ENCODE data around the gene C13orf42. TPM values are rescaled to one million over a fixed set of nuclear protein-coding genes. Genes with fewer than 3 reads are reported as not detected.

The C13orf42 gene
- total RNA-seq, 1 donor from 2014 or later, result not detected

DNA sequence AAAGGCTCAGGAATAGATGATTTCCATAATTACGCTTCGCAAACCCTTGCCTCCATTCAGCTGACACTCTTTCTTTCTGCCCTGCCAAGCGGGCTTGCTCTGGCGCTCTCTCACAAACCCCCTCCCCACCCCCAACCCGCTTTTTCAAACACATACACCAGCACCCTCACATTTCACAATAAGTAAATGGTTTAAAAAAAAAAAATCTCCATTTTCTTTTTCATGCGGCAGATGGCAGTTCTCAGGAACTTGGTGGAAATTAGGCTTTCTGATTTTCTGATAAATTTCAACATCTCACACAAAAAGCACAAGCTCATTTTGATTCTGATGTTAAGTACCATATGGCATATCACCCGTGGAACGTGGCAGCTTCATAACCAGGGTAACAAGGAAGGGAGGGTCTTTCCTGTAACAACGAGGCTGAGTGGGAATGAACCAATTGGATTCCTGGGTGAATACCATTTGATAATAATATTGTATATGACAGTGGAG lies 43.8 kb downstream of the C13orf42 start:
- DNase-seq (ENCODE audit: low read depth, low spot score), result no peak

DNA sequence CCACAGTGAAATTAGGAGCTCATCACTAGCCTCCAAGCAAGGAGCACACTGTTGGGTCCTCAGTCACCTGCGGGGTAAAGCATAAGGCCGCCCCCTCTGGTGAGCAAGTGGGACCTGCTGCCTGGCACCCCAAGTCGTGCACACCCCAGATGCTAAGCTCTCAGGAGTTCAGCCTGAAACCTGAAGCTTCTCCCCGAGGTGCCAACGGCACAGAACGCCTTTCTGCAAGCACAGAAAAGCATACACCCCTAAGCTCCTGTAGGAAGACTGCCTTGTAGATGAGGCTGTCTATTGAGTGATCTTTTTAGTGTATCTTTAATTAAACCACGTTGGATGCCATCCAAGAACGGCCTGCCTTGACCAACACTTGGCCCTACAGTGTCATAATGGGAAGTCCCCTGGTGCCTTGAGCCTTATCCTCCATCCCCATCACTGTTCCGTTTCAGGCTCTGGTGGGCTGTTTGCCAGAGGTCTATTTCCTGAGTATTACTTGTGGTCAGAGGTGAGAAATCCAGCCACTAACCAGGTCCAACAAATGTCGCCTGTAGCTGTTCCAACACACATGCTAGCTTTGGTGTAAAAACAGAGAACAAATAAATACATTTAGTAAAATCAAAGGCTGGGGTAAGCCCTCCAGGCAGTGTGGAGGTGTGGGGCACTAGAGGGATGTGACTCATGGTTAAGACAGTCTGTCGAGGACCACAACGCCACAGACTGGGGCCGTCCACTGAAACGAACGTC lies 44.8 kb downstream of the C13orf42 start:
- DNase-seq (ENCODE audit: low read depth, low spot score), result no peak

DNA sequence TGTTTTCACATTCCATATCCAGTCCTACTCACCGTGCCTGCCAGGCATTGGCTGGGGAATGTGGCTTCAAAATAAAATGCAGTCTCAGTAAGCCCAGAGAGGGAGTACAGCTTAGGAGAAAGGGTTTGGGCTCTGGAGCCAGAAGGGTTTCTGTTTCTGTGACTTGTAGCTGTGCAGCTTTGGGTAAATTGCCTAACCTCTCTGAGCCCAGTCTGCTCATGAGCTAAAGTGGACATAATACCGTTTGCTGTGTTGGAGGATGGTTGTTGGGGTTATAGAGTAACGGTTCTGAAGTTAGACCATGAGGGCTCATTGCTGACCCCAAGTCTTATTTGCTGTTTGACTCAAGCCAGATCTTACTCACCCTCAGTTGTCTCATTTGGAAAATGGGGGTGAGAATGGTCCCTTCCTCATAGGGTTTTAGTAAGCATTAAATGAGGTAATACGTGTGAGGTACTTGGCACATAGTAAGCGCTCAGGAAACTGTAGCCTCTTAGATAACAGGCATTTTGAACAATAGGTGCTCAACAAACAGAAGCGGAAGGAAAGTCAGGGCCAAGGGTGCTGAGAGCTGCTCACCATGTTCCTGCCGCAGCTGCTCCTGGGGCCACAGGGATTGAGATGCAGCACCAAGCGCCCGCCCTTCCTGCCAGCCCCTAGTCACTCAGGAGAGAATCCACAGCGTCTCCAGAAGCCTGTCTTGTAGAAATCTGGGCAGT lies 45.5 kb downstream of the C13orf42 start:
- DNase-seq (ENCODE audit: low read depth, low spot score), result no peak

DNA sequence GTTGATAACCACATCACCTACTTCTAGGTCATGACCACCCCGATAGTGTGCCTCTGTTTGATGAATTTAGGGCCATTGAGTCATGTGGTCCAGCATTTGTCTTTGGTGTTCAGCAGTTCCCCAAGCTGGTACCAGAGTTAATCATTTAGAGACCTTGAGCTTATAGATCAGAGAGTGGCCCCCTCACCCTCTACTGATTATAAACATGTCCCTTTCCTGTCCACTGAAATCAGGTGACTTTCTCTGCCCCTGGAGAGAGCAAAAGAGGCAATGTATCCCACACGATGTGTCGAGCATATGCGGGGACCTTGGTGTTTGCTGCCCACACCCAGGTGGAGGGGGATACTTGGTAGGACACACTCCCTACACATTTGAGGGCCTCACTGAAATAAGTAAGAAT lies 46.3 kb downstream of the C13orf42 start:
- no peak for DNase-seq (ENCODE audit: low read depth, low spot score)

DNA sequence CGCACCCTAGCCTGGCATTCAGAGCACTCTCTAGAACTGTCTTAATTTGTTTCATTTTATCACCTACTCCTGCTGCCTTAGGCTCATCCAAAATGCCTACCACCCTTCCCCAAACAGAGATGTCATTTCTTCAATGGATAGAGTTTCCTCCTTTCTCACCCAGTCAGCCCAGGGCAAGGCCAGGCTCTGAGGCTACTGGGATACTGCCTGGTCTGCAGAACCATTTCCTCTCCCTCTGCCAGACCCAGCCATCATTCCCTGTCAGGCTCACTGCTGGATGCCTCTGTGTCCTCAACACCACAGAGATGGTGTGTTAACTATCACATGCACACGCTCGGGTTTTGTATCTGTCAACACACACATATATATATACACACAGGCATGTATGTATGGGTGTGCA lies 47.2 kb downstream of the C13orf42 start:
- no peak for DNase-seq (ENCODE audit: low read depth, low spot score)

DNA sequence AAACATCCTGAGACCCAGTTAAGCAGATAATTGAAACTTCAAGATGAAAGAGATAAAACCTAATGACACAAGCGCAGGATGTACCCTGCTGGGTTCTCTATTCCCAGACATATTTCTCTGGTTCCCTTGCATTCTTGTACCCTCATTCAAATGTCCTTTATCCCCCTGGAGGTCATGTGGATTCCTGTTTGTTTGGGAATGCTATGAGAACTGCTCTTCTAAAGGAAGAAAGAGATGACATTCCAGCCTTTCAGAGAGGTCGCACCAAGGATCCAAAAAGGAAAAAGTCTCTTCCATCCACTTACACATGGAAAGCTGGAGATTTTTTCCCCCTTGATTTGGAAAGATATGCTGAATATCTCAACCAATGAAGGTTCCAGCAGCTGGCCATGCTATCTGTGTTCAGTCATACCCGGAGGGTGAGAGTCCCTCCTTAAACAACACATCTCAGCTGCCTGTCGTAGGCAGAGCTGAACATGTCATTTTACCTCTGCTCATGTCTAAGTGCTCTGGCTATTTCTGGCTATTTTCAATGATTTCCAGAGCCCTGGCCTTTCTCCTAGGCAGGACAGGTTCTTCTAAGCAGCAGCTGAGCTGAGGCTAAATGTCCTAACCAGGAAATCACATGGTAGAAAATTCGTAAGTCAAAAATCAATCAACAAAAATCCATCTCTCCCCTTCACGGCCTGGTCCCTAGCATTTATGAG lies 52.5 kb downstream of the C13orf42 start:
- DNase-seq (ENCODE audit: low read depth, low spot score), result no peak

DNA sequence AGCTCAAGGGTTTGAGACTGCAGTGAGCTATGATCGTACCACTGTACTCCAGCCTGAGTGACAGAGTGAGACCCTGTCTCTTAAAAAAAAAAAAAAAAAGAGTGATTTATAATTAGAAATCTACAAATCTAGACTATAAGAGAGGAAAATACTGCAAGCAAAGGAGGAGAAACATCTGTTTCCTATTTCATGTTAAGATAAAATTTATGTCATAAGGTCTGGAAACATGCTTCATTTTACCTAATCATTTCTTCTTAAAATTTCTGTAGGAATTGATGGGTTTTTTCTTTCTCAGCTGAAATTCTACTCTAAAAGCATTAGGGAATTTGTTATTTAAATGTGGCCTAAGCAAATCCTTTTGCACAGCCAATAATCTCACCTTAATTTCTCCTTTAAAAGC lies 53.2 kb downstream of the C13orf42 start:
- no peak for DNase-seq (ENCODE audit: low read depth, low spot score)

DNA sequence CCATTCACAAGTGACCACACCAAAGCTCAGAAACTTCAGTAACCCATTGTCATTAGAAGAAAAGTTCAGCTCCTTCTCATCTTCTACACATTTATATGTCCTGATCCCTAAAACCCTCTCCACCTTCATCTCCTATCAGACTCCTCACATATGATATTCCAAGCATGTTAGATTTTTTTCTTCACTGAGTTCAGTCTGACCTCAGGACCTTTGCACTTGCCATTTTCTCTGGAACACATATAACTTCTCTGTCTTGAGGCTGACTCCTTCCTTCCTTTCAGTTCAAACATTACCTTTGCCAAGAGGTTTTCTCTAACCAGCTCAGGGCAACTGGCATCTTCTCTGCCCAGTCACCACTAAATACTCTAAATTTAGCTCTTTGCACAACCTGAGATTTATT lies 54.1 kb downstream of the C13orf42 start:
- no peak for DNase-seq (ENCODE audit: low read depth, low spot score)

DNA sequence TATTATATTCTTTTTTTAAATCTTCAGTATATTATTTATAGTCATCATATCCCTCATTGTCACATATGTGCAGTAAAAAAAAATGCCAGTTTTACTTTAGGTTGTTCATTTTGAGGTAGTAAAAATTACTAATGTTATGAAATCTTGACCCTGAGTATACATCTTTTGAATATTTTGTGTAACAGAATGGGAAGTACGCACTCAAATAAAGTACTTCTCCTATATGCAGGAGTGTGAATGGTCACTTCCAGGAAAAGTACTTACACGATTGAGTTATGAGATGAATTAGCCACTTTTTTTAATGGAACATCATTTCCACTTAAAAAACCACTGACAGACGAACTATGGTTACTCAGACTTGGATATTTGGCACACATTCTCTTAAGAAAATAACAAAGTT lies 58.5 kb downstream of the C13orf42 start:
- DNase-seq (ENCODE audit: low read depth, low spot score), result no peak

DNA sequence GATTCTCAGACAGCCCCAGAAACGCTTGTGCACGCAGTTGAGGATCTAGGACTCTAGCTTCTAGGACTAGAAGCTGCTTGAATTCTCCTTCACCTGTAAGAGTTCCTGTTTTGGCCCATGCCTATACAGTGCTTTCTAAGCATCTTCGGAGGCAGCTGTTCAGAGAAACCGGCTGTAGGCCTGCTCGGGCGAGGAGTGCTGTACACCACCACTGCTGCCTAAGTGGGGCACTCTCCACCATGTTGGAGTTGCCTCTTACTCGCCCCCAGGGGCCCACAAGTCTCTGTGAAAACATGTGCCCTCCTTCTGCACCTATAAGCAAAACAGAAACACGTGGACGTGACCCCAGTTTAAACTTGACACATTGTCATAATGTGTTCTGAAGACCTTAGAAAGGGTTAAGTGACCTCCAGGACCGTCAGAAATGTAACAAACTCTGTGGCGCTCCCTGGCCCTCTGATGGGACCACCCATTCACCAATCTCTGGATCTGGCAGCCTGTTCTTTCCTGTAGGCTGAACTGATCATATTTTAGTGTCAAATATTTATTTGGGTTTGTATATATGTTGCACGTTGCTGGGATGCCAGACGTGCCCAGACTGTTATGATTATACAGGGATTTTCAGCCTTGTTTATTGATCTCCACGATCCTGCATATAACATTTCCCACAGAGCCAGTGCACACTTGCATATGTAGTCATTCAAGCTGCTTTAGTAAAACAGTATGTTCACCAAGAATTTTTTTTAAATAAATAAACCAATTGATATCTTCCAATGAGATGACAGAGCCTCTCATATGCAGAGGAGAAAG lies 60.8 kb downstream of the C13orf42 start:
- DNase-seq (ENCODE audit: low read depth, low spot score), result no peak

DNA sequence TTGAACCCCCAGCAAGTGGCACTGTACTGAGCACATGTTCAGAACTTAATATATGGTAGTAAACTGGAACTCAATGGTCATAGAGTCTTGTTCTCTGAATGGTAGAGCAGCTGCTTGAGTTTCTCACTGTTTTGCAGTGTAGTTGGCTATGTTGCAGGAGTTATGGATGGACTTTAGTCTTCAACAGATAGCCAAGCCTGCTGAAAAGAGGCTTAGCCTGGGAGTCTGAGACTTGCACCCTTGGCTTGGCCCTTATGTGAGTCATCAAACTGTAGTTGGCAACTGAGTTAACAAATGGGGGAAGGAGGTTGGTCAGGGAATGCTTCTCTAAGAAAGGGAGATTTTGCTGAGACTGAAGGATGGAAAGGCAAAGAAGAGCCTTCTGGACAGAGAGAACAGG lies 62.5 kb downstream of the C13orf42 start:
- DNase-seq (ENCODE audit: low read depth, low spot score), result no peak

DNA sequence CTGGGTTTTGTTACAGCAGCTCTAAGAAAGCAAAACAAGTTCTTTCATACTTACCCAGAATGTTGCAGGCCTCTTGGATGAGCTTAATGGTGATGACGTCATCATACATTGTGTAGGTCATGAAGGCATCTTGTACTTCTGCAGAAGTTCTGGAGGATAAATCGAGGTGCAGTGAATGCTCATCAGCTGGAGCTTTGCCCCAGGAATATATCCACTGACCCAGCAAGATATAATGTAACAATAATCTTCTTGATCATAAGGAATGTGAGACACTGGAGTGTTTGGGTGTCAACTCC lies 63.0 kb downstream of the C13orf42 start:
- no peak for DNase-seq (ENCODE audit: low read depth, low spot score)

DNA sequence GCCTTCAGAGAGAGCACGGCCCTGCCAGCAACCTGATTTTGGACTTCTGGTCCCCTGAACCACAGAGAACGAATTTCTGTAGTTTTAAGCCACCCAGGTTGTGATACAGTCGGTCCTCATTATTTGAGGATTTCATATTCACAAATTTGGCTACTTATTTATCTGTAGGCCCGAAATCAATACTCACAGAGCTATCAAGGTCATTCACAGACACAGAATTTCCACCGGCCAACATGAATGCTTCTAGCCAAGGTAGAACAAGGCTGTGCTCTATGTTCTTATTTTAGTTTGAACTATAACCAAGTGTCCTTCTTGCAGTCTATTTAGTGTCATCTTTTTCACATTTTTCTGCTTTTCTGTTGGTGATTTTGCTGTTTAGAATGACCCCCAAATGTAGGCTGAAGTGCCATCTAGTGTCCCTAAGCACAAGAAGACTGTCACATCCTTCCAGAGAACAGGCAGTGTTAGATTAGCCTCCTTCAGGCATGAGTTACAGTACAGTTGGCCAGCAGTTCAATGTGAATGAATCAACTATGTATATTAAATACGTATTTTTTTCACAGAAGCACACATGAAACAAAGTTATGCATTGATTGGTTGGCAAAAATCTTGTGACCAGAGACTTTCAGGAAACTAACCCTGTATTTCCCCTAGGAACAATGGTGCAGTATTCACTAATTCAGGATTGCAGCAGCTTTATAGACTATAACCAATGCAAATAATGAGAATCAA lies 63.5 kb downstream of the C13orf42 start:
- DNase-seq (ENCODE audit: low read depth, low spot score), result no peak

DNA sequence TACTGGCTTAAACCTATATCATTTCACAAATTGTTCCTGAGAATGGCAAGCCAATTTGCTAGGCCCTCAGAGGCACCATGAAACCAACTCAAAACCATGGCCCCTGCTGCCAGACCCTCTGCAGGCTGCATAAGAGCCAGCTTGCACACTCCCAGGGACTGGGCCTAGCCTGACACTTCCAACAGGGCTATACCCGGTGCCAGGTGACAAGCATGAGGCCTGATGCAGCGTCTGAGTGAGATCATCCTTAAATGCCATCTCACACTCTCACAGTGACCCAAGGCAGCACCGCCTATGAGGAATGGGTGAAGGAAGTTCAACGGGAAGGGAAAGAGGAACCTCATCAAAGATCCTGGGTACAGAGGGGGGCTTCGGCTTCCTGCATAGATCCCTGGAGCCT lies 65.6 kb downstream of the C13orf42 start:
- DNase-seq (ENCODE audit: low read depth, low spot score), result no peak

DNA sequence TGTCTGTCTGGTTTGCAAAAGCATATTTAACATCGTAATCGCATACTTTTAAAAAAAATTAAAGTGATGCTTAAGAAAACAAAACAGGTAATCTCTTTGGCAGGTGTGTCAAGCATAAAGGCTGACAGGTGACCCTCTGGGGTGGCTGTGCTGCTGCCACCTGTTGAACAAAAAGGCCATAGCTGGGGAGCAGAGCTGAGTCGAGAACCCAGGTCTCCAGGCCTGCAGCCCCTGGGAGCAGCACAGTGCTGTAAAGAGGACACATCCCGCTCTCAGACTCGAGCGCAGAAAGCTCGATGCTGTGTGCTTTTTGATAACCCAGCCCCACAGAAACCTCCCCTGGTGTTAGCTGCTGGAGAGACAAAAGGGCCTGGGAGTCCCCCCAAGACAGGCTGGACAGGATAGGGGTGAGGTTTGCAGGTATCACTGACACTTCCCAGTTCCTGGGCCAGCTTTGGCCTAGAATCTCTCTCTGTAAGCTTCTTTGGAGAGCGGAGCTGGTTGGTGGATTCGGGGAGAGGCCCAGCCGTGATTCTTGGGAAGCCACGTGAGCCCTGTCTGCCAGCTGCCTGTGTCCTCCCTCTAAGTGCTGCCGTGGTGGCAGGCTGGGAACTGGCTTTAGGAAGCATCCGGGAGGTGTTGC lies 66.9 kb downstream of the C13orf42 start:
- no peak for DNase-seq (ENCODE audit: low read depth, low spot score)

DNA sequence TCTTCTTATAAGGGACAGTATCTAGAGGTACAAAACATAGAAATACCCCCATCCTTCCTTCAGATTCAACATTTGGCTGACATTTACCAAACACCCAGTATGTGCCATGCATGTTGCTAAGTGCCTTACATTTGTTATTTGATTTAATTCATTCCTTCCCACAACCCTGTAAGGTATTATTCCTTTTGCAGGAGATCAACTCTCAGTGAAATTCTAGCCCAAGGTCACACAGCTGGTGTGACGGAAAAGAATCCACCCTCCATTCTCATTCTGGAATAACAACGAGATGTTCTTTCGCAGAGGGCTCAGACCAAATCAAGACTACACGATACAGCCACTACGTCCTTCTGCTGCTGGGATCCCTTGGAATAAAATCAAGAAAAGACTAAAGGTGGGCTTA lies 67.8 kb downstream of the C13orf42 start:
- DNase-seq (ENCODE audit: low read depth, low spot score), result no peak

DNA sequence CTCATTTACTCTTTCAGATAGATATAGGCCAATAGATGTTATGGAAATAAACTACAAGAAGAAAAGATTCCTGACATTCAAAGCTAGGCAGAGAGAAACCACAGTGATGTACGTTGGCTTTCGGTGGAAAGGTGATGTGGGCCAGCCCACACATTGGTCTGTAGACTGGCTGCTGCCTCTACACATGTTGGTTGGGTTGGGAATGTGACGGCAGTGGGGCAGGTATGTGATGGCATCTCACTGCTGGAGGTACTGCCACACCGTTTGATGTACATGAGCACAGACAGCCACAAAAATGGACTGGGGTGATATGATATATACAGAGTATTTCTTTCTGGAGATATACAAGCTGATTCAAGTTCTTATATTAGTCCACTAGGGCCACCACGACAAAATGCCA lies 69.4 kb downstream of the C13orf42 start:
- no peak for DNase-seq (ENCODE audit: low read depth, low spot score)

DNA sequence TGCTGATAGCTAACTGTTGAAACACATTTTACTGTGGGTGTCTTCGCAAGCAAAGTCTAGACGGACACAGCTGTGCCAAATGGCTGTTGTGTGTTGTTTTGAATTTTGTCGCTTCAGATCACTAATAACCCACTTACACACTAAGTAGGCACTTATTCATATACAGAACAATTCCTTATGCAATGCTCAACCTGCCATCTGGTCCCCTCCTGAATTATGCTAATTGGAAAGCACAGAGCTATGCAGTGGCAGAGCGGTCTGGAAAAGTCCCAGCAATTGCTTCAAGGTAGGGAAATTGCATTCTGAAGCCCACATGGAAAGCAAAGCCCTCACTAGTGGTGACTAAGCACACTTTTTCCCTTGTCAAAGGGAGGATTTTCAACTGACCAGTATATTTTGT lies 69.9 kb downstream of the C13orf42 start:
- no peak for DNase-seq (ENCODE audit: low read depth, low spot score)

DNA sequence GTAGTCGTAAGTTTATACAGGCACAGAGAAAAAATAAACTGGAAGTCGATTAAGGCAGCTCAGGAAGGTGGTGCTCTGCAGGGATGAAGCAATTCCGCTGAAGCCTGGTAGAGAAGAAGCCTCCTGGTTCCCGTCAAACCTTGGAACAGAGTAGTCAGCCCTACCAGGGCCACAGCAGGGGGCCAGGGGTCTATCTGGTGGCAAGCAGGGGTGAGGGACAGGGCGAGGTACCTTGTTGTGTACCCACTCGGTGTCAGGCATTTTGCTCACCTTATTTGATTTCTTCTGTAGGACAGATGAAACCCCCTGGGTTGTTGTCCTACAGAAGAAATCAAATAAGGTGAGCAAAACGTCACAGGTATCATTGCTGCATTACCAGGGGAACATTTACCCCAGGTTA lies 70.6 kb downstream of the C13orf42 start:
- DNase-seq (ENCODE audit: low read depth, low spot score), result no peak

DNA sequence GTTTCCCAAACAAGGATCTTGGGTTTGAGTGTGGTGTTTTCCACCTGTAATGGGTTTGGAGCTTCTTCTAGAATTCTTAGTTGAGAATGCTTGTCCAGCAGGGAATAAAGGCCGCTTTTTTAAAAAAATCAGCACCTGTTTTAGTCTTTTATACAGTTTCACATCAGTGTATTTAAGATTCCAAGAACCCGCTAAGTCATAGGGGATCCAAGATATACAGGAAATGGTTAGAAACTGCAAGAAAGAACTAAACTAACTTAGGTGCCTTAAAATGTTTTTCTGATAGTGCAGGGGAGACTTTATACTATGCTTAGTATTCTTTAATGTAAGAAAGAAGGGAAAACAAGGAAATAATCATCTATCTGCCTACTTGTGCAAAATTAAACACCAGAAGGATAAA lies 74.7 kb downstream of the C13orf42 start:
- DNase-seq (ENCODE audit: low read depth, low spot score), result no peak

DNA sequence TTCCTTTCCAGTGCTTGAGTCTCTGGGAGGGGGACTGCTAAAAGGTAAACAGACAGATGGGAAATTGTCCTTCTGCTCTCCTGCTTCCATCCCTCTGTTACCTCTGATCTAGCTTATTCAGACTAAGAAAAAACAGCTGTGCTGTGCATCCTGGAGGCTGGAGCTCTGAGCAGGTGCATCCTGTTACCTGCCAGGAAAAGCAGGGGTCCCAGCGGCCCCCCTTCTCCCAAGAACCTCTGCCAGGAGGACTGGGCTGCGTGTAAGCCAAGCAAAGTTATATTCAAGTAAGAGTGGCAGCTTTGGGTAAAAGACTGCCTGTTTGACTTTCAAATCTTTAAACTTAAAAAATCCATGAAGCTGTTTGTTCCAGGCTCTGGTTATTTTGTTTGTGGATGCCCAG lies 75.1 kb downstream of the C13orf42 start:
- no peak for DNase-seq (ENCODE audit: low read depth, low spot score)
